ENCODE measurements around the gene ADGRG6.

DNA sequence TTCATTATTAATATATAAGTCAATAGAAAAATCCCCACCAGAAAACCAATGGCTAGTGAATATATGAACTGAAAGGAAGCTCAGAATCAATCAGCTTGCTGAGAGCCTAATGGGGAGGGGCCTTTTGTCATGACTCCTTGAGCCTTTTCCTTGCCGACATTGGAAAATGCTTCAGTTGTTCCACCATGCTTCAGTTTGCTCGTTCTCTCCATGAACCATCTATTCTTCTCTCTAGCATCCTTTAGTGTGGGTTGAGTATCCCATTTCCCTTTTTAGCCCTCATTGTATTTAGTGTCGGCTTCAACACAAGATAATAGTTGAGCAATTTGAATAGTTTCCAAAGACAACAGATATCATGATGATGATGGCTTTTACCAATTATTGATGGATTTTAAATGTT is 139.9 kb downstream of the ADGRG6 start:
- TF ChIP-seq CTCF (IDR thresholded peaks at IDR 0.05 in 4 of 5, conservative IDR thresholded peaks at IDR 0.05 in 1 of 5) (no peak), POLR2A (IDR thresholded peaks at IDR 0.05) (no peak)
